H1 (cell line): ENCODE data around the gene OCSTAMP. TPM values are rescaled to one million over a fixed set of nuclear protein-coding genes. Genes with fewer than 3 reads are reported as not detected.

Source experiments
- CTCF ChIA-PET: fragments of 300-600 bp; sonication (Branson Sonifier 250); formaldehyde crosslinking; loops from one replicate; lab custom pipeline; 2021; ENCODE audit not compliant: partially characterized antibody; lab: Charles Lee
- POLR2A ChIA-PET: fragments of 300-600 bp; sonication (Branson Sonifier 250); formaldehyde crosslinking; loops from one replicate; lab custom pipeline; 2021; ENCODE audit warnings: inconsistent platforms; ENCODE audit not compliant: partially characterized antibody; lab: Charles Lee
- DNase-seq, 2 experiments: peaks; one replicate each; pipeline versions ENCODE4 v3.0.0 to v3.0.0-alpha.2; 2010 to 2022; ENCODE audit warnings: low spot score in 2 of 2, low read depth in 1 of 2, mixed read lengths in 1 of 2
- FAIRE-seq: peaks from 2 replicates; lab custom pipeline; 2011; peaks lifted over from hg19 to GRCh38; lab: Jason Lieb, UNC
- H2AFZ ChIP-seq: 2 replicates; pipeline ENCODE4 v1.8.1; 2012; ENCODE audit warnings: low read length, inconsistent platforms
- H2AK5ac ChIP-seq: 2 replicates; pipeline ENCODE4 v1.6.1; 2013; ENCODE audit warnings: low read depth, low read length
- H2BK120ac ChIP-seq: replicated peaks from 2 replicates; pipeline ENCODE3; 2013; ENCODE audit warnings: low read depth, low read length, inconsistent platforms
- H2BK12ac ChIP-seq: 2 replicates; pipeline ENCODE4 v1.6.1; 2013; ENCODE audit warnings: low read depth, low read length
- H2BK15ac ChIP-seq: 2 replicates; pipeline ENCODE4 v1.6.1; 2013; ENCODE audit warnings: low read length
- H2BK20ac ChIP-seq: 2 replicates; pipeline ENCODE4 v1.6.1; 2013; ENCODE audit warnings: low read length
- H2BK5ac ChIP-seq: 2 replicates; pipeline ENCODE4 v1.6.1; 2013; ENCODE audit warnings: low read depth, low read length
- H3K14ac ChIP-seq: 2 replicates; pipeline ENCODE4 v1.6.1; 2013; ENCODE audit warnings: inconsistent platforms; ENCODE audit not compliant: insufficient read length
- H3K18ac ChIP-seq: 2 replicates; pipeline ENCODE4 v1.6.1; 2013; ENCODE audit warnings: low read length; ENCODE audit errors: extremely low read depth
- H3K23ac ChIP-seq: 2 replicates; pipeline ENCODE4 v1.6.1; 2013; ENCODE audit warnings: inconsistent platforms; ENCODE audit not compliant: insufficient read length
- H3K23me2 ChIP-seq: 2 replicates; pipeline ENCODE4 v1.6.1; 2013; ENCODE audit warnings: low read depth, low read length
- H3K27ac ChIP-seq: 2 replicates; pipeline ENCODE4 v1.6.1; 2011; ENCODE audit warnings: low read depth, low read length, inconsistent platforms
- H3K27me3 ChIP-seq, 4 experiments: replicated peaks in 1 of 4; 1 replicate in 1 of 4; 2 replicates in 3 of 4; pipeline versions ENCODE4 v1.6.1 to v1.8.1; 2011 to 2013; ENCODE audit warnings: low read length in 3 of 4, mild to moderate bottlenecking in 3 of 4, inconsistent platforms in 2 of 4, mixed read lengths in 2 of 4, moderate library complexity in 1 of 4; ENCODE audit not compliant: control insufficient read depth in 3 of 4, insufficient read depth in 3 of 4; ENCODE audit errors: extremely low read depth in 1 of 4
- H3K36me3 ChIP-seq, 4 experiments: 2 replicates each; pipeline versions ENCODE4 v1.6.1 to v1.8.1; 2011 to 2013; ENCODE audit warnings: mild to moderate bottlenecking in 4 of 4, low read length in 3 of 4, moderate library complexity in 2 of 4, control low read depth in 1 of 4, inconsistent platforms in 1 of 4; ENCODE audit not compliant: insufficient read depth in 4 of 4, control insufficient read depth in 2 of 4
- H3K4ac ChIP-seq: replicated peaks from 2 replicates; pipeline ENCODE3; 2013; ENCODE audit warnings: low read length, low read depth, mixed read lengths, inconsistent platforms; ENCODE audit not compliant: insufficient read length
- H3K4me1 ChIP-seq, 4 experiments: replicated peaks in 1 of 4; 1 replicate in 1 of 4; 2 replicates in 3 of 4; pipeline versions ENCODE4 v1.6.1 to v1.8.1; 2011 to 2013; ENCODE audit warnings: low read length in 3 of 4, inconsistent platforms in 2 of 4, mixed read lengths in 1 of 4; ENCODE audit not compliant: insufficient read depth in 4 of 4, control insufficient read depth in 3 of 4
- H3K4me2 ChIP-seq, 2 experiments: 2 replicates each; pipeline versions ENCODE4 v1.6.1 to v1.8.1; 2011 to 2013; ENCODE audit warnings: low read depth in 2 of 2, low read length in 2 of 2, control low read depth in 1 of 2, inconsistent platforms in 1 of 2, mild to moderate bottlenecking in 1 of 2; ENCODE audit not compliant: insufficient read depth in 1 of 2
- H3K4me3 ChIP-seq, 4 experiments: fragments of 200-600, 300-600 bp in 1 of 4; sonication (generic), shearing (Covaris generic), sonication (Bioruptor Twin) in 1 of 4; 2 replicates each; pipeline versions ENCODE4 v1.5.1 to v1.8.1; 2011 to 2016; ENCODE audit warnings: low read length in 4 of 4, low read depth in 3 of 4, control low read depth in 2 of 4, inconsistent platforms in 2 of 4, mild to moderate bottlenecking in 2 of 4, mixed read lengths in 1 of 4, moderate library complexity in 1 of 4; ENCODE audit not compliant: insufficient read depth in 2 of 4; ENCODE audit errors: extremely low read depth in 1 of 4
- H3K56ac ChIP-seq: replicated peaks from 2 replicates; pipeline ENCODE3; 2013; ENCODE audit warnings: low read depth, mild to moderate bottlenecking, mixed read lengths, low read length, inconsistent platforms; ENCODE audit not compliant: insufficient read length
- H3K79me1 ChIP-seq: 2 replicates; pipeline ENCODE4 v1.6.1; 2013; ENCODE audit warnings: low read depth, low read length, control low read depth
- H3K79me2 ChIP-seq, 2 experiments: 2 replicates each; pipeline versions ENCODE4 v1.6.1 to v1.8.1; 2012 to 2013; ENCODE audit warnings: low read length in 2 of 2, mild to moderate bottlenecking in 2 of 2, inconsistent platforms in 1 of 2; ENCODE audit not compliant: insufficient read depth in 2 of 2, control insufficient read depth in 1 of 2
- H3K9ac ChIP-seq, 4 experiments: replicated peaks in 1 of 4; 1 replicate in 1 of 4; 2 replicates in 3 of 4; pipeline versions ENCODE4 v1.6.1 to v1.8.1; 2011 to 2013; ENCODE audit warnings: low read depth in 3 of 4, low read length in 3 of 4, control low read depth in 2 of 4, mild to moderate bottlenecking in 2 of 4, moderate library complexity in 2 of 4, inconsistent platforms in 1 of 4; ENCODE audit errors: extremely low read depth in 1 of 4
- H3K9me3 ChIP-seq, 2 experiments: 2 replicates each; pipeline versions ENCODE4 v1.6.1 to v1.8.1; 2012 to 2013; ENCODE audit warnings: mild to moderate bottlenecking in 2 of 2, moderate library complexity in 2 of 2, control low read depth in 1 of 2, inconsistent platforms in 1 of 2, low read depth in 1 of 2, low read length in 1 of 2, mixed read lengths in 1 of 2; ENCODE audit not compliant: insufficient read depth in 2 of 2
- H4K20me1 ChIP-seq, 2 experiments: replicated peaks in 1 of 2; 2 replicates each; pipeline versions ENCODE3 to v1.8.1; 2011 to 2013; ENCODE audit warnings: inconsistent platforms in 2 of 2, low read length in 2 of 2, mild to moderate bottlenecking in 1 of 2; ENCODE audit not compliant: insufficient read depth in 2 of 2, control insufficient read depth in 1 of 2
- H4K5ac ChIP-seq: 2 replicates; pipeline ENCODE4 v1.6.1; 2013; ENCODE audit warnings: low read length, low read depth, mixed read lengths, inconsistent platforms; ENCODE audit not compliant: insufficient read length
- H4K8ac ChIP-seq: 2 replicates; pipeline ENCODE4 v1.8.0; 2013; ENCODE audit warnings: mild to moderate bottlenecking, moderate library complexity, low read length, inconsistent platforms; ENCODE audit not compliant: insufficient read depth; ENCODE audit errors: extremely low read depth
- H4K91ac ChIP-seq: replicated peaks from 2 replicates; pipeline ENCODE3; 2013; ENCODE audit warnings: low read length, mixed read lengths, inconsistent platforms; ENCODE audit not compliant: insufficient read length
- CBX5 ChIP-seq: fragments of 300-800, 300-1000 bp; sonication (generic); IDR thresholded peaks from 2 replicates; pipeline ENCODE4 v1.7.1; 2016; ENCODE audit warnings: antibody characterized with exemption, low read length, low read depth
- CBX8 ChIP-seq: fragments of 300-800, 300-1000 bp; sonication (generic); IDR thresholded peaks from 2 replicates; pipeline ENCODE4 v1.7.1; 2016; ENCODE audit warnings: low read depth, low read length, borderline replicate concordance
- CTBP2 ChIP-seq: IDR thresholded peaks from 2 replicates; pipeline ENCODE4 v1.7.0; 2011; ENCODE audit warnings: borderline replicate concordance, mild to moderate bottlenecking, moderate library complexity, mixed read lengths, low read length; ENCODE audit not compliant: insufficient read depth, insufficient read length
- EGR1 ChIP-seq: IDR thresholded peaks from 2 replicates; pipeline ENCODE4 v1.6.1; 2011; ENCODE audit warnings: low read depth, low read length, borderline replicate concordance
- KDM4A ChIP-seq: IDR thresholded peaks from one replicate; pipeline ENCODE4 v1.7.1; 2012; ENCODE audit warnings: low read depth, mild to moderate bottlenecking, moderate library complexity, low read length, inconsistent platforms; ENCODE audit not compliant: severe bottlenecking
- KDM5A ChIP-seq: fragments of 200-600 bp; IDR thresholded peaks from 2 replicates; pipeline ENCODE4 v1.7.1; 2012; ENCODE audit warnings: mild to moderate bottlenecking, low read length, inconsistent platforms, mixed read lengths
- POLR2A ChIP-seq, 2 experiments: IDR thresholded peaks; 1 replicate in 1 of 2; 2 replicates in 1 of 2; pipeline ENCODE4 v1.6.1; 2011; ENCODE audit warnings: low read depth in 2 of 2, low read length in 2 of 2, mild to moderate bottlenecking in 2 of 2; ENCODE audit errors: control extremely low read depth in 1 of 2
- TAF1 ChIP-seq: IDR thresholded peaks from 2 replicates; pipeline ENCODE4 v1.6.1; 2011; ENCODE audit warnings: mild to moderate bottlenecking, low read depth, low read length
- WGBS, 2 experiments: shearing (Covaris generic) in 1 of 2; methylation state at CpG; one replicate each; pipeline versions ENCODE4 v1.1.6 to v1.1.7; 2013 to 2015; ENCODE audit warnings: low lambda C conversion rate in 2 of 2, mixed read lengths in 2 of 2, inconsistent platforms in 1 of 2, low coverage in 1 of 2, missing lambda C conversion rate in 1 of 2; ENCODE audit not compliant: insufficient replicate concordance in 2 of 2, insufficient coverage in 1 of 2, insufficient read length in 1 of 2; ENCODE audit errors: extremely low coverage in 1 of 2, missing lambda C conversion rate in 1 of 2; 5-methylcytosine and 5-hydroxymethylcytosine counted together
- polyA plus RNA-seq, 7 experiments: library from polyadenylated mRNA; depleted of rRNA in 3 of 7; stranded (reverse) in 5 of 7; unstranded in 2 of 7; fragments of >200 nt in 5 of 7; fragments of 200-250 nt in 2 of 7; gene quantifications; 1 replicate in 5 of 7; 2 replicates in 1 of 7; 4 replicates in 1 of 7; pipeline versions ENCODE4 v1.2.1 to v1.2.3, GENCODE V29; 2011 to 2013; ENCODE audit warnings: missing spikeins in 2 of 7, mixed read lengths in 2 of 7
- total RNA-seq: library from RNA; stranded (reverse); fragmentation: NEBNext Ultra II Directional; extraction: Animal tissue kit (Norgen Biotek cat#: 25700); gene quantifications from 2 replicates; pipeline ENCODE4 v1.2.1, GENCODE V29; 2021
- TF ChIP-seq, protein P1 (sequence below): IDR thresholded peaks from 2 replicates; pipeline ENCODE4 v1.6.1; 2012; ENCODE audit warnings: inconsistent platforms

The OCSTAMP gene
- total and polyA plus RNA-seq, 2 of the 8 experiments (the other 6 are each of a cell fraction or from before 2014, with no cell fraction given) = 0.09 to 0.13 TPM

DNA sequence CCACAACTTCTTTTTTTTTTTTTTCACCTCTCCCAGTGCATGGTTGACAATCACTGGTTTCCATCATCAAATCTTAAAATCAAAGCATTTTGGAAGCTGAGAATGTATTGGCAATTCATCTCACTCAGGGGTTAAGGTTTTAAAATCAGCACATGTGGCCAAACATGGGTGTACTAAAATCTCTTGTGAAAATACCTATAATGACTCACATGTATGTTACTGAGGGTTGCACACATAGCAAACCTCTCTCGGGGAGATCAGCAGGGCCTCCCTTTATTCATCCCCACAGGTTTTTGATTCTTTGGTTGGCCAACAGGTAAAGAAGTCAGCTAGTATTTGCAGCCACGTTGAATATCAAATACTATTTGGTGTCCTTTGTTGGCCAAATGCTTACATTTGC lies 44.3 kb upstream of the OCSTAMP start:
- no peaks in the 10 kb centered on the region; the same call in 1 of the 2 replicates for H3K23me2 ChIP-seq
- no peak overlapping the region for H2BK12ac ChIP-seq
- FAIRE-seq (no peak), DNase-seq (no peak)
- no peak overlapping the region for H2BK5ac ChIP-seq
- H3K27ac ChIP-seq = no peak overlapping the region
- no peak overlapping the region for H3K18ac ChIP-seq
- H3K27me3 ChIP-seq = no peaks in the 10 kb centered on the region
- no peak overlapping the region for H4K8ac ChIP-seq
- H2AK5ac ChIP-seq = no peak overlapping the region
- H3K4ac ChIP-seq = no peak overlapping the region
- TF ChIP-seq EGR1 (no peak), POLR2A (IDR thresholded peaks at IDR 0.05; ENCODE audit: control extremely low read depth in 1 of 2, low read depth in 2 of 2, low read length in 2 of 2) (no peak), CBX5 (no peak), CBX8 (no peak), KDM4A (no peak), CTBP2 (no peak), TAF1 (no peak), KDM5A (no peak)
- TF ChIP-seq, protein P1, sequence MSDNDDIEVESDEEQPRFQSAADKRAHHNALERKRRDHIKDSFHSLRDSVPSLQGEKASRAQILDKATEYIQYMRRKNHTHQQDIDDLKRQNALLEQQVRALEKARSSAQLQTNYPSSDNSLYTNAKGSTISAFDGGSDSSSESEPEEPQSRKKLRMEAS = no peak
- H3K9me3 ChIP-seq = no peaks in the 10 kb centered on the region
- no peak overlapping the region for H3K14ac ChIP-seq
- WGBS, 2 experiments = 38% methylated on average over 2 of the region's 2 CpGs; no CpG with 5 or more reads in 1 of the 2 experiments
- CTCF ChIA-PET = interaction anchor here (1.0 to 2.1 kb wide), 4 partner anchors 9 to 85 kb away, joined by 3 to 5 read pairs (median 4); no protein-coding TSS in a partner anchor
- no peak overlapping the region for H3K4me2 ChIP-seq
- no peak overlapping the region for H3K56ac ChIP-seq
- H4K5ac ChIP-seq = no peak overlapping the region
- POLR2A ChIA-PET = interaction anchor here (0.8 to 1.3 kb wide), 5 partner anchors 12 to 86 kb away, joined by 3 to 4 read pairs (median 3); no protein-coding TSS in a partner anchor
- H2BK15ac ChIP-seq = no peak overlapping the region
- no peak overlapping the region for H3K4me3 ChIP-seq
- H3K23ac ChIP-seq = no peak overlapping the region
- H2AFZ ChIP-seq = no peak overlapping the region
- no peak overlapping the region for H3K9ac ChIP-seq
- 0 out of 8 replicates have a peak, but pooled peaks cover 0 to 2% (median 0%) of the 10 kb centered on the region in 4 experiments for H3K36me3 ChIP-seq
- H4K20me1 ChIP-seq = no peaks in the 10 kb centered on the region
- no peak overlapping the region for H2BK120ac ChIP-seq
- no peak overlapping the region for H4K91ac ChIP-seq
- H3K79me1 ChIP-seq = no peaks in the 10 kb centered on the region
- peaks cover 0 to 8% (median 6%) of the 10 kb centered on the region in 4 experiments; a peak in 4 of 7 replicates for H3K4me1 ChIP-seq
- no peaks in the 10 kb centered on the region for H3K79me2 ChIP-seq
- H2BK20ac ChIP-seq = no peak overlapping the region
